ENCODE measurements around the gene DEPDC1. TPM values are rescaled to one million over a fixed set of nuclear protein-coding genes. Genes with fewer than 3 reads are reported as not detected.

The DEPDC1 gene
- total RNA-seq, 1 experiment from 2014 or later, result 61.9 TPM

- POLR2A ChIA-PET, result no interaction called here
- no peaks in the 10 kb centered on the region for H3K9me3 ChIP-seq (ENCODE audit: control insufficient read depth in 1 of 2, insufficient read depth in 1 of 2, low read depth in 1 of 2, low read length in 2 of 2)
- H3K4me3 ChIP-seq (replicated peaks in 1 of 2; ENCODE audit: low read depth in 1 of 2, low read length in 2 of 2), result no peak overlapping the region
- H4K20me1 ChIP-seq (ENCODE audit: insufficient read depth), result no peaks in the 10 kb centered on the region
- no peaks in the 10 kb centered on the region for H3K27me3 ChIP-seq (ENCODE audit: insufficient read depth, low read length)
- intact Hi-C loops (cut with micrococcal nuclease), result no loop called here
- CTCF ChIA-PET, result interaction anchor here (1.5 kb wide), 1 partner anchor 9 kb away, joined by 9 read pairs; no protein-coding TSS in a partner anchor
- H3K4me2 ChIP-seq (ENCODE audit: low read length), result no peak overlapping the region
- RAD21 ChIA-PET (ENCODE audit: low non-redundant PET in 1 of 2, low total read pairs in 2 of 2, uncharacterized antibody in 2 of 2, unreplicated experiment in 2 of 2), result no interaction called here
- ATAC-seq, result no peak
- no peak overlapping the region for H2AFZ ChIP-seq (ENCODE audit: low read depth, low read length, poor library complexity, severe bottlenecking)
- H3K79me2 ChIP-seq (ENCODE audit: insufficient read depth, low read length), result peaks cover 8% of the 10 kb centered on the region
- no peak overlapping the region for H3K27ac ChIP-seq (ENCODE audit: low read depth, low read length)
- no TSS peak for BruUV-seq (replicated peaks)
- no peak for DNase-seq (ENCODE audit: low read depth, low spot score)
- no peak overlapping the region for H3K9ac ChIP-seq (ENCODE audit: low read length)
- peaks cover 41 to 49% of the 10 kb centered on the region in 2 experiments for H3K36me3 ChIP-seq (ENCODE audit: control insufficient read depth in 1 of 2, insufficient read depth in 2 of 2, low read length in 2 of 2)
- H3K9me2 ChIP-seq (ENCODE audit: insufficient read depth), result no peaks in the 10 kb centered on the region
- no peaks in the 10 kb centered on the region for H3K4me1 ChIP-seq (ENCODE audit: control insufficient read depth in 1 of 2, insufficient read depth in 2 of 2, low read length in 2 of 2)
- TF ChIP-seq FOSL1 (IDR thresholded peaks at IDR 0.05; ENCODE audit: low read depth) (no peak), POLR2AphosphoS5 (IDR thresholded peaks at IDR 0.05; ENCODE audit: low read depth, low read length) (no peak), MAX (IDR thresholded peaks at IDR 0.05) (no peak), EZH2phosphoT487 (IDR thresholded peaks at IDR 0.05; ENCODE audit: borderline replicate concordance) (no peak), JUND (IDR thresholded peaks at IDR 0.05) (no peak), EGR1 (IDR thresholded peaks at IDR 0.05; ENCODE audit: low read depth) (no peak), ELF1 (IDR thresholded peaks at IDR 0.05; ENCODE audit: borderline replicate concordance, low read depth) (no peak), RAD21 (IDR thresholded peaks at IDR 0.05; ENCODE audit: low read depth) (no peak), REST (IDR thresholded peaks at IDR 0.05; ENCODE audit: low read depth) (no peak), ZFX (IDR thresholded peaks at IDR 0.05) (no peak), CTCF (IDR thresholded peaks at IDR 0.05 in 2 of 3, conservative IDR thresholded peaks at IDR 0.05 in 1 of 3; ENCODE audit: borderline replicate concordance in 1 of 3, insufficient read depth in 1 of 3, low read depth in 2 of 3, low read length in 2 of 3) (no peak), ATF3 (IDR thresholded peaks at IDR 0.05) (no peak), TCF7L2 (IDR thresholded peaks at IDR 0.05; ENCODE audit: borderline replicate concordance, extremely low read depth, insufficient read depth, insufficient read length) (no peak), SRF (IDR thresholded peaks at IDR 0.05; ENCODE audit: low read depth) (no peak), CEBPB (IDR thresholded peaks at IDR 0.05; ENCODE audit: low read depth) (no peak), YY1 (IDR thresholded peaks at IDR 0.05; ENCODE audit: extremely low read depth, insufficient replicate concordance, low read depth, low read length) (no peak), SP1 (IDR thresholded peaks at IDR 0.05; ENCODE audit: low read depth) (no peak), CBX3 (IDR thresholded peaks at IDR 0.05; ENCODE audit: low read depth) (no peak), EZH2 (IDR thresholded peaks at IDR 0.05) (no peak), POLR2A (IDR thresholded peaks at IDR 0.05; ENCODE audit: borderline replicate concordance, extremely low read depth, insufficient read depth, insufficient read length) (no peak)
These were observed 18.2 kb downstream of the DEPDC1 start for GRCh38 chr1:68478662-68479061.

Data from HCT116 (cell line).